DMS153 treated with DMSO at 0.1 percent for 48 hours (cell line): ENCODE data around the gene PTGR3.

ENCODE experiments used
- DNase-seq: peaks from one replicate; lab custom pipeline; 2025; ENCODE audit not compliant: unreplicated experiment; lab: John Stamatoyannopoulos, UW

Gene PTGR3

DNA sequence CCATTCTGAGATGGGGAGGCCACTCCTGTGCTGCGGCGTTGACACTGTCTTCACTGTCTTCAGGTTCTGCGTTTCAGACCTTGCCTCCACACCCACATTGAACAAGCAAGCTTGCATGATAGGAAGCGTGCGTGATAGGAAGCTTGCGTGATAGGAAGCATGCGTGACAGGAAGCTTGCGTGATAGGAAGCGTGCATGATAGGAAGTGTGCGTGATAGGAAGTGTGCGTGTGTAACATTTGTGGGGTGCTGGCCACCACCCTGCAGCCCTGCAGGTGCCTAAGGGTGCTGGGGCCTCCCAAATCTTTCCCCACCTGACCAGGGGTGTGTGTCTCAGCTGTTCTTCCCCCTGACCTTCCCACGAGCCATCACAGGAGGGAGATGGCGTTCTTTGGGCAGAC is 27.0 kb upstream of the PTGR3 start:
- DNase-seq: no peak

DNA sequence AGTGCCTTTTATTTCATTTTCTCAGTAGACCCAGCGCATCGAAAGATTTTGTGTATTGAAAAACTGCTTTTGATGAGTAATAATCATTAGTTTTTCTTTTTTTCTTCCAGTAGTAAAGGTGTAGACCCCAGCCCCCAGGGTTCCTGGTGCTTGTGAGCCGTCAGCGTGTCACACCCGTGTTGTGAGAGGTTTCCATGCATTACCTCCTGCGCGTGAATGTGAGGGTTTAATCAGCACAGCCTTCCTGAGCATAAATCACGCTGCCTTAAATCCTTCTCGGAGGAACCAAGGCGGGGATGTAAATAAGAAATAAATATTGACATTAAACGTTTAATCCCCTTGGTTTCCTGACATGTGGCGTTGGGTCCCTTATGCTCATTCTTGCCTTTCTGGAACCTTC is 26.0 kb upstream of the PTGR3 start:
- no peak for DNase-seq

DNA sequence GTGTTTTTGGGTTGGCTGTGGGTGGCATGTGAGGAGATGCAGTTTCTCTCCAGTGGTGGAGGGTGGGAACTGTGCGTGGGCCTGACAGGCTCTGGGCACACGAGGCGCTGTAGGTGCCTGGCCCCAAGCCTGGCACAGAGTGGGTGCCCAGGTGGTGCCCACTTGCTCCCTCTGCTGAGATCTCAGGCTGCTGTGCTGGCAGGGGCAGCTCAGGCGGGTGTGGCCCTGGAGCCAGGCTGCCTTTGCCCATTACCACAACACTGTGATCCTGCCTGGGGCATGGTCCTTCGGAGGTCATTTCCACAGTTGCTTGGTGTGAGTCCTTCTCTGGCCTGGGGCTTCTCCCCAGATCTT is 22.1 kb upstream of the PTGR3 start:
- no peak for DNase-seq

DNA sequence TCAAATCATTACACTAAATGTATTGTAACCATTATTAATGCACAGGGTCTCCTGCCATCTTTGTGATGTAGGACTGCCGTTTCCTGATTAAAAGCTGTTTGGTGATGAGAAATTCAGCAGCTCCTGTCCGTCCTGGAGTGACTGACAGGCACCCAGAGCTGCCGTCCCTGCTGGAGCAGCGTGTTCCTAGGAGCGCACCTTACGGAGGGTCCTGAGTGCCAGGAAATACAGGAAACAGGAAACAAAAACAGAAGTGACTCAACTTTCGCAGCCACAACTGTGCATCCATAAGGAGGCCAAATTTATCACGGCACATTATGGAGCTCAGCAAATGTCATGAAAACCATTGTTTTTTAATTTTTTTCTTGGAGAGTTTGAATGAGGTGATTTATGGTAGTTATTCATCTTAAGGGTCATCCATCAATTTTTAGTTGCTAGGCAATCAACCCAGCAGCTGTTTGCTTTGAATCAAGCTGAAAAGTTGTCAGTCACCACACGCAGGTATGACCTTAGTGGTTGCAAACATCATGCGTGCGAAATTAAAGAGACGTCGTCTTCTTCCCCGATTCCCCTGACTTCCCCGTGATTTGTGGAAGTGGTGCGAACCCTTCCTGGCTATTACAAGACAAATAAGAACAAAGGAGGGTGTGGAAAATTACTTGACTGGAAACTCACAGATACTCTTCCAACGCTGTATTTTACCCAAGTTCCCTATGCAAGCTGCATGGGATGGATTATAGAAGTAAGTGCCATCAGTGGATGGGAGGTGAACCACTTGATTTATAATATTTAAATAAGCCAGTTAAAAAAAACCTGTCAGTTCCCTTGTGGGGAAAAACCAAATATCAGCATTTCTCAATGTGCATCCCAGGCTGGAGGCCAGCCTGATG is 21.5 kb upstream of the PTGR3 start:
- DNase-seq: no peak

- no peak for DNase-seq
Measured at GRCh38 chr18:75229437-75229836, 20.5 kb upstream of the PTGR3 start.

GRCh38 chr18:75228967-75229366 is 20.0 kb upstream of the PTGR3 start:
- no peak for DNase-seq

DNA sequence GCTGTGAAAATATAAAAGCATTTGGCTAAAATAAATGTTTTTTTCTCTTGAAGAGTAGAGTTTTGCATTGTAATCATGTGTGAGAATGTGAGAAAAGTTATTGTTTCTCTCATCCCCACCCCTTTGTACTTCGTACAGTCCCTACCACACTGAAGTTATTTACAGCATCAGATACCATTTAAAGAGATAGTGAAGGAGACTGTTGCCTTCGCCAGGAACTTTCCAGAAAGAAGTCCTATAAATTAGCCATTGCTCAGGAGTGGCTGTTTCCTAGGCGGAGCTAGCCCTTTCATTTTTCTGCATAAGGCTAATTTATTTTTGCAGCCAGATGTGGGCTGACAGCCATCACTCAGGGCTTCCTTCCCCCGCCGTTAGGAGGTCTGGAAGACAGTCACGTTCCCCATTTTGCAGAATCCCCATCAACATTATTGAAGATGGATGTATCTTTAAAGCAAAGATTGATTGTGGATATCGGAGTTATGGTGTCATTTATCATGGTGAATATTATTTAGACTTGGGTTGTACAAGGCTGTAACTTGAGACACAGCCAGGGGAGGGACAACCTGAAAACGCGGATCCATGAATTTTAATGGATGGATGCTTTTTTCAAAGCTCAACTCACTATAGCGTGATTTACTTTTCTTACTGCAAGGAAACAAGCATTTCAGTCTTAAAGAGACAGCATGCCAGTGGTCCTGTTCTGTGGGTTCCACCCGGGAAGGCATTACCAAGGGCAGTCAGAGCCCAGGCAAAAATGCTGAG is 18.8 kb upstream of the PTGR3 start:
- DNase-seq: no peak

- no peak for DNase-seq
Measured at GRCh38 chr18:75226956-75227316, 18.0 kb upstream of the PTGR3 start.

DNA sequence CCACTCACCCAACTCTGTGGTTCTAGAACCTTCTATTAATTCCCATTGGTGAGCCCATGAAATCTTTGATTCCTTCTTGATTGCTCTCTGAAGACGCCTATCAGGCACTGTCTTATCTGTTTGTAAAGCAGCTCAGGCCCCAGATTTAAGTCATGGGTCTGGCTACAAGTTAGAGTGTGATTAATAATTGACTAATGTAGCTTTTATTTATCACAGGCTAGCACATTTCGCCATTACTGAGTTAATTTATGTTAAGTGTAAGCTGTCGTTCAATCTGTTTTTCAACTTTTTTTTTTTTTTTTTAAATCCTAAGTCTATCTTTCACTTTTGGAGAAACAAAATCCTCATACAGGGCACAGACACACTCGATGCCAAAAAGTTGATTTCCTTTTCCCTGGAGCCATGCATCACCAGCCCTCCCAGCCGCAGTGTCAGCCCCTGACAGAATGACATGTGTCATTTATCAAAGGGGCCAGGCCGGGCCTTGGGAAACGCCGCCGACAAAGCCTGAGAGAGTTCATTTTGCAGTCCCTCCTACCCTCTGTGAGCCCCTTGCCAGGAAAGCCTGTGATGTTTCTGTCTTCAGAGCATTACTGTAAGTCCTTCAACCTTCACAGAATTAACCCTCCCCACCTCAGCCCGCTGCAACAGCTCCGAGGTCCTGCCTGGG is 17.5 kb upstream of the PTGR3 start:
- no peak for DNase-seq

- DNase-seq: no peak
Measured at GRCh38 chr18:75223687-75224347, 14.9 kb upstream of the PTGR3 start.

GRCh38 chr18:75222407-75222806 is 13.5 kb upstream of the PTGR3 start:
- DNase-seq: no peak

GRCh38 chr18:75221897-75222296 is 13.0 kb upstream of the PTGR3 start:
- no peak for DNase-seq

DNA sequence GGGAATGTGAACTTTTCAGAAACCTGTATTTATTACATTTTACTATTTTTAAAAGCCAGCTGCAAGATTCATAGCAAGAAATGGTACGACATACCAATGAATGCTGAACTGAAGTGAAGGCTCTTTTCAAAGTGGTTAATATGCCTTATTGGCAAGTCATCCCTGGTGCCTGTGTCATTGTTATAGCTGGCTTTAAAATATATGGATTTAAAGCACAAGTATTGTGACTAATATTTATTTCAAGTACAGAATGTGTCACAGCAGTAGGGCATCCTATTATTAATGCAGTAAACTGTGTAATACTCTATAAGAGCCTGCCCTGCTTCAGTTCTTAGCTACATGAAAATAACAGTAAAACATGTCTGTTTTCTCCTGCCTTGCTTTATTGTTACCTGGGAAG is 12.5 kb upstream of the PTGR3 start:
- DNase-seq: no peak

DNA sequence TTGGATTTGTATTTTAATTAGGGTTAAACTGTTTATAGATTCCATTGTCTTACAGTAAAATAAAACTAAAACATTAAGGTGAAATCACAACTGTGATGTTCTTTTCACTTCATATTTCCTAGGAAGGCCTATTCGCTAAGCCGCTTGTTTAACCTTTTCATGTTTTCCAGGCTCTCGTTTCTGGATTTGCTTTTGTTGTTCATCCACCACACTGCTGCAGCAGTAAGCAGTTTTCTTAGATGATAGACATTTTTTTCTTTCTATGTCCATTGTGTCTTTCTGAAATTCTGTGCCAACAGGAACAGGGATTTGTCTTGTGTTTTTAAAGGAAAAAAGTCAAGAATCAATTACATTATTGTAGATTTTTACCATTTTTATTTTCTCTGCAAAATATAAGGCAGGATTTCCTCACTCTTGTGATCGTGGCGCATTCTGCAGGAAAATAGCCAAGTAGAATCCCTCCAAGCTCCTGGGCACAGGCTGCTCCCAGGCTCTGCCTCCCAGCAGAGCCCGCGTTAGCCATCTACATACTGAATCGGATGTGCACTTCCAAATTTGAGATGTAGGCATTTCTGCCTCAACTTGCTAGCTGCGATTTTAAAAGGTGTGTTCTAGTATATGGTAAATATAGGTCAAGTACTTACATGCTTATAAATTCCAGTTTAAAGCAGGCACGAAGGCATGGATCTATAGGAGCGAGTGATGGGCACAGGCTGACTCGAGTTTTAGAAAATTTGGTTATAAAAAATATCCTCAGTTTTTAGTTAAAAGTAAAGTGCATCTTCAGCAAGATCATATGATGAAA is 11.8 kb upstream of the PTGR3 start:
- no peak for DNase-seq

- DNase-seq: no peak
Measured at GRCh38 chr18:75219745-75220375, 10.9 kb upstream of the PTGR3 start.

- DNase-seq: no peak
Measured at GRCh38 chr18:75218065-75218923, 9.4 kb upstream of the PTGR3 start.

DNA sequence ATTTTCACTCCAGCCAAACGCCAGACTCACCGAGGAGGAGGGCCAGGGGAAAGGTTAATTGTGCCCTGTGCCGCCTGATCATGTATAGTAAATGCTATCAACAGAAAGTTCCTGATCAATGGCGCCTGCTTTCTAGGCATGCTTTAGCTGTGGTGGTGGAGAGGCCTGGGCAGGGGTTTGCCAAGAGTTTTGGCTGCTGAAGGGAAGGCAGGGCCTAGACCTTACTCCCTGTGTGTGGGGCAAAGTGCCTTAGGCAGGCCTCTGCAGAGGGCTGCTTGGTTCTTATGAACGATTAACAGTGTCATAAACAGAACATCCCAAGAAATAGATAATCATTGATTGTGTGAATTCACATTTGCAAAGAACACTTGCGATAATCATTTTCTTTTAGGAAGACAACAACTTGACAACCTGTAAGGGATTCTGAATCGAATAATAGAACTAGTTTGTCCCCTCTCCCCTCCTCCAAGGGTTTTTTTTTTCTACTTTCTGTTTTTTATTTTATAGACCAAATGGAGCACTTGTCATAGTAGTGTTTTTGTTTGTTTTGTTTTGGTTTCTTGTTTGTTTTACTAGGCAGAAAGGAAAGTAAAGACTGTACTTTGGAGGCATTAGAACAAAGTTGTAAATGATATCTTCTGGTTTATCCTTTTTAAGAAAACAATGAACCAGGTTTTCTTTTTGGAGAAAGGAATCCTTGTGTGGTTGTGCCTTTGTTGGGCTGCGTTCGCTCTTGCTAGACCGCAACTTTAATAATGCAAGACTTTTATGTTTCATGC is 8.2 kb upstream of the PTGR3 start:
- DNase-seq: no peak

DNA sequence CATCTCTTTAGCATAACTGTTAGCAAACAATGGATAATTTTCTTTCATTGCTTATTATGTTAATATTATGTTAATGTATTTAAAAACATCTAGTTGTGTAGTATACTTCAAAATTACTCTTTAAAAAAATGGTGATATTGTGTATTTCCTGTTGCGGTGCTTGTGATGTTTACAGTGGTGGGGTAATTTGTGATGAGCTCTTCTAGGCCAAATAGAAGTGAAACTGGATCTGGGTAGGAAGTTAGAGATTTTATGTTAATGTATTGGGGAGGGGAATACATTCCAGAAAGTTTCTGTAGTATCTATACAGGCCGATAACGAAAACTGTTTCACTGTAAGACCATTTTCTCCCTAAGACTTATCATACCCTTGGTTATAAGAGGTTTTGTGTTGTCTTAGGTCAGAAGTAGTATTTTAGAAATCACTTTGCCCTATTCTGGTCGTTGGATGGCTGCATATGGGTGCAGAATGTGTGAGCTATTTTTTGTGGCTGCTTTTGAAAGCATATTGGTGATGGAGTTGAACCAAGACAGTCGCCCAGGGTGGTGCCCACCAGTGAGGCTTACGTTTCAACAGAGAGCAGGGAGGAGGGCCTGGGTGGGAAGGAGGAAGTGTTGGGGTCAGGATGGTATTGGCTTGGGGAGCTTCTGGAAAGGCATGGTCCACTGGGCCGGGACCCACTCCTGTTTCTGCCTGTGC is 7.4 kb upstream of the PTGR3 start:
- DNase-seq: no peak
